Endothelial cell of umbilical vein (primary cell): ENCODE results near the gene TRIM67. TPM values are rescaled to one million over a fixed set of nuclear protein-coding genes. Genes with fewer than 3 reads are reported as not detected.

Source experiments
- BruUV-seq: library from RNA; stranded (reverse); fragments of 400-500 nt; replicated peaks from 2 replicates; lab custom pipeline; 2021; lab: Mats Ljungman, UMichigan
- CTCF ChIA-PET: fragments of 300-600, 350-600 bp; sonication (Branson Sonifier 250); formaldehyde crosslinking; loops from one replicate; lab custom pipeline; 2021; ENCODE audit warnings: antibody characterized with exemption, inconsistent platforms; lab: Charles Lee
- POLR2A ChIA-PET: fragments of 300-600, 350-600 bp; sonication (Branson Sonifier 250); formaldehyde crosslinking; loops from one replicate; lab custom pipeline; 2021; ENCODE audit warnings: antibody characterized with exemption, inconsistent platforms; lab: Charles Lee
- DNase-seq: peaks from one replicate; pipeline ENCODE4 v3.0.0-alpha.2; 2011; ENCODE audit warnings: low read depth, low spot score
- FAIRE-seq: peaks from 2 replicates; lab custom pipeline; 2011; peaks lifted over from hg19 to GRCh38; lab: Jason Lieb, UNC
- H2AFZ ChIP-seq: 2 replicates; pipeline ENCODE4 v1.6.0; 2012; ENCODE audit warnings: low read depth, low read length, control low read depth, inconsistent platforms
- H3K27ac ChIP-seq: 2 replicates; pipeline ENCODE4 v1.5.1; 2011; ENCODE audit warnings: low read depth, mild to moderate bottlenecking, control low read depth, low read length, moderate library complexity; ENCODE audit not compliant: insufficient read depth
- H3K27me3 ChIP-seq, 2 experiments: 2 replicates each; pipeline versions ENCODE4 v1.6.0 to v1.6.1; 2011; ENCODE audit warnings: low read length in 2 of 2, mixed read lengths in 1 of 2; ENCODE audit not compliant: control insufficient read depth in 2 of 2, insufficient read depth in 2 of 2
- H3K36me3 ChIP-seq, 2 experiments: 2 replicates in 1 of 2; 3 replicates in 1 of 2; pipeline ENCODE4 v1.5.1; 2011; ENCODE audit warnings: low read length in 2 of 2, mild to moderate bottlenecking in 1 of 2, moderate library complexity in 1 of 2; ENCODE audit not compliant: control insufficient read depth in 2 of 2, insufficient read depth in 2 of 2; ENCODE audit errors: extremely low read depth in 1 of 2
- H3K4me1 ChIP-seq: 3 replicates; pipeline ENCODE4 v1.5.1; 2011; ENCODE audit warnings: mild to moderate bottlenecking, low read length; ENCODE audit not compliant: control insufficient read depth, insufficient read depth; ENCODE audit errors: extremely low read depth
- H3K4me2 ChIP-seq: 2 replicates; pipeline ENCODE4 v1.6.1; 2011; ENCODE audit warnings: low read length, control low read depth, mixed read lengths; ENCODE audit not compliant: insufficient read depth
- H3K4me3 ChIP-seq, 3 experiments: fragments of 200-600 bp in 1 of 3; sonication (generic), shearing (Covaris generic) in 1 of 3; replicated peaks in 1 of 3; 2 replicates each; pipeline ENCODE4 v1.5.1; 2011 to 2016; ENCODE audit warnings: control low read depth in 3 of 3, low read length in 3 of 3, mild to moderate bottlenecking in 2 of 3, inconsistent platforms in 1 of 3, low read depth in 1 of 3, moderate library complexity in 1 of 3; ENCODE audit not compliant: insufficient read depth in 1 of 3
- H3K79me2 ChIP-seq: 2 replicates; pipeline ENCODE4 v1.6.0; 2012; ENCODE audit warnings: low read length, inconsistent platforms; ENCODE audit not compliant: control insufficient read depth, insufficient read depth
- H3K9ac ChIP-seq: replicated peaks from 2 replicates; pipeline ENCODE3; 2011; ENCODE audit warnings: low read length, control low read depth; ENCODE audit not compliant: insufficient read depth; ENCODE audit errors: extremely low read depth
- H3K9me1 ChIP-seq: replicated peaks from 3 replicates; pipeline ENCODE4 v1.6.0; 2011; ENCODE audit warnings: mild to moderate bottlenecking, low read length; ENCODE audit not compliant: control insufficient read depth, insufficient read depth; ENCODE audit errors: extremely low read depth
- H3K9me3 ChIP-seq: replicated peaks from 2 replicates; pipeline ENCODE4 v1.5.1; 2012; ENCODE audit warnings: low read length, inconsistent platforms; ENCODE audit not compliant: control insufficient read depth, insufficient read depth
- H4K20me1 ChIP-seq: replicated peaks from 2 replicates; pipeline ENCODE3; 2011; ENCODE audit warnings: mild to moderate bottlenecking, low read length; ENCODE audit not compliant: control insufficient read depth, insufficient read depth; ENCODE audit errors: extremely low read depth
- CTCF ChIP-seq, 2 donors: IDR thresholded peaks; 1 replicate in 1 of 2; 2 replicates in 1 of 2; pipeline ENCODE4 v1.5.1; 2011; ENCODE audit warnings: low read length in 2 of 2, mild to moderate bottlenecking in 2 of 2, moderate library complexity in 2 of 2, control low read depth in 1 of 2, inconsistent platforms in 1 of 2, low read depth in 1 of 2; ENCODE audit not compliant: insufficient read depth in 1 of 2; ENCODE audit errors: extremely low read depth in 1 of 2
- EZH2 ChIP-seq: IDR thresholded peaks from 2 replicates; pipeline ENCODE4 v1.6.1; 2012; ENCODE audit warnings: borderline replicate concordance, low read depth, mild to moderate bottlenecking, moderate library complexity, low read length, inconsistent platforms; ENCODE audit not compliant: severe bottlenecking
- FOS ChIP-seq: IDR thresholded peaks from 2 replicates; pipeline ENCODE4 v1.6.1; 2011; ENCODE audit warnings: mild to moderate bottlenecking, low read length, moderate library complexity, borderline replicate concordance; ENCODE audit not compliant: insufficient read depth
- GATA2 ChIP-seq: IDR thresholded peaks from 2 replicates; pipeline ENCODE4 v1.7.0; 2011; ENCODE audit warnings: low read depth, mild to moderate bottlenecking, moderate library complexity, mixed read lengths, low read length; ENCODE audit not compliant: insufficient read length, insufficient read depth
- JUN ChIP-seq: IDR thresholded peaks from 2 replicates; pipeline ENCODE4 v1.6.1; 2011; ENCODE audit warnings: borderline replicate concordance, low read depth; ENCODE audit not compliant: insufficient read length, insufficient read depth
- MAX ChIP-seq: IDR thresholded peaks from 2 replicates; pipeline ENCODE4 v1.6.1; 2011; ENCODE audit not compliant: insufficient read depth, insufficient read length
- MYC ChIP-seq: IDR thresholded peaks from one replicate; pipeline ENCODE4 v1.6.1; 2011; ENCODE audit warnings: mild to moderate bottlenecking, low read depth, low read length
- POLR2A ChIP-seq: IDR thresholded peaks from 2 replicates; pipeline ENCODE4 v1.6.1; 2012; ENCODE audit warnings: low read depth, mild to moderate bottlenecking, control low read depth, low read length
- POLR2AphosphoS5 ChIP-seq: IDR thresholded peaks from 2 replicates; pipeline ENCODE4 v1.6.1; 2012; ENCODE audit warnings: low read depth, mild to moderate bottlenecking, control low read depth, low read length, moderate library complexity; ENCODE audit not compliant: insufficient read depth
- dilution Hi-C: fragments of 300-500 bp; cut with MboI; formaldehyde crosslinking; loops from one replicate; pipeline ENCODE4 v1.15.0; 2019; ENCODE audit warnings: low sequenced_read_pairs; ENCODE audit not compliant: extremely low pct_ligation_motif_present
- intact Hi-C: fragments of 100-400 bp; cut with micrococcal nuclease; formaldehyde crosslinking; loops from one replicate; pipeline ENCODE4 v1.10.0; 2022
- polyA plus RNA-seq, 4 experiments: library from polyadenylated mRNA; depleted of rRNA in 3 of 4; stranded (reverse) in 3 of 4; unstranded in 1 of 4; fragments of >200 nt; gene quantifications; 2 replicates each; pipeline versions ENCODE4 v1.2.1 to v1.2.3, GENCODE V29; 2011 to 2012; ENCODE audit warnings: missing spikeins in 1 of 4
- total RNA-seq: library from RNA; stranded (reverse); gene quantifications from 2 replicates; pipeline ENCODE4 v1.2.3, GENCODE V29; 2021

The TRIM67 gene
- total and polyA plus RNA-seq, 2 donors (not counting 3 experiments of a cell fraction or from before 2014, with no cell fraction given): not detected

- Histone ChIP-seq H2AFZ (no peak overlapping the region), H3K27me3 (no peaks in the 10 kb centered on the region), H3K4me1 (no peaks in the 10 kb centered on the region), H3K9me3 (no peaks in the 10 kb centered on the region), H3K9ac (no peak overlapping the region), H3K4me3 (no peak overlapping the region), H3K36me3 (peaks cover 9 to 18% of the 10 kb centered on the region in 2 experiments), H3K9me1 (no peaks in the 10 kb centered on the region), H3K27ac (no peak overlapping the region), H4K20me1 (no peaks in the 10 kb centered on the region), H3K4me2 (no peak overlapping the region), H3K79me2 (no peaks in the 10 kb centered on the region)
- FAIRE-seq: no peak
- CTCF ChIA-PET: interaction anchor here (0.8 kb wide), 1 partner anchor 12 kb away, joined by 3 read pairs; no protein-coding TSS in a partner anchor
- no peak for TF ChIP-seq POLR2A
- TF ChIP-seq POLR2AphosphoS5: no peak
- no peak for TF ChIP-seq FOS
- TF ChIP-seq MYC: no peak
- no peak for TF ChIP-seq MAX
- no peak for TF ChIP-seq CTCF (IDR thresholded peaks at IDR 0.05; ENCODE audit: extremely low read depth in 1 of 2, insufficient read depth in 1 of 2, low read depth in 1 of 2, low read length in 2 of 2)
- TF ChIP-seq GATA2: no peak
- TF ChIP-seq EZH2: no peak
- no peak for TF ChIP-seq JUN
- no peak for DNase-seq
- POLR2A ChIA-PET: no interaction called here
- no TSS peak for BruUV-seq
- intact Hi-C loops (no loop called here), dilution Hi-C loops (no loop called here)
Observed at GRCh38 chr1:231226156-231226555, 64.3 kb downstream of the TRIM67 start.
